ENCODE results near the gene SPINT2. TPM values are rescaled to one million over a fixed set of nuclear protein-coding genes. Genes with fewer than 3 reads are reported as not detected.
"Not testable (repeated sequence)": the region's sequence is repeated elsewhere in the genome, so short reads cannot be mapped to it uniquely, and the experiment has no call there.

Gene SPINT2
- total RNA-seq, 2 experiments from 2014 or later = 36.7 to 77.2 TPM

DNA sequence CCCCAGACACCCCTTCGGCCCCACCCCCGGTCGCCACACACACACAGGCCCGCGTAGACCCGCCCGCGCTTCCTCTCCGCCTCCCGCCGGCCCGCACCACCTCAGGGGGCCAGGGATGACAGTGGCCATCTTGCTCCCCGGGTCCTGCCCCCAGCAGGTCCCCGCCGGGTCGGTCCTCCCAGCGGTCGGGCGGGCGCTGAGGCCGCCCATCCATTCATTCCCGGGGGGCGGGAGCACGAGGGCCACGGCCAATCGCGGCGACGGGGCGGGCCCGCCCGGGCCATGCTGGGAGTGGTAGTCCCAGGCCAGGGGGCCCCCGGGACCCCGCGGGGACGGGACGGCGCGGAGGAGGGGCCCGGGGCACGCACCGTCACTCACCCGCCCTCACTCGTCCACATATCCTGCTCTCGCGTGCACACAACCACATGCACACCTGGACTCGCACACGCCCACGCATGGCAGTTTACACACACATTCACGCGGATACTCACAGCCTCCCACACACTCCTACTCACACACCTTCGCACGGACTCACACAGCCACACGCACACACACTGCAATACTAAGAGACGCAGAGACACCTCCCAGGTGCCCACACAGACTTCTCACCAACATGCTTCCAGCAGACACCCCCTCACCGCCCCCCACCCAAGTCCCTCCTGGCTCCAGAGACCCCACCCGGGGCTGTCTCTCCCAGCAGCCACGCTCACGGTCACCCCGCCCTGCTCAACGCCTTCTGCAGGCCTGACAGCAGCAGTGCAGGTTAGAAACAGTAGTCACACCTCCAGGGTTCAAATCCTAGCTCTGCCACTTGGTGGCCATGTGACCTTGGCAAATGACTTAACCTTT, 40.1 kb upstream of the SPINT2 start, which contains the start of gene DPF1:
TSS of gene DPF1 (minus strand) at position 209 of the 849 bp plus-strand sequence. CDS start at position 129, 80 bp downstream.
- ChIA-PET CTCF (ENCODE audit: unreplicated experiment) (no interaction called here), POLR2A (interaction anchor here (0.6 kb wide), 1 partner anchor 324 kb away, joined by 3 read pairs; no protein-coding TSS in a partner anchor)

GRCh38 chr19:38224863-38225218, 39.5 kb upstream of the SPINT2 start:
- intact Hi-C loops (cut with micrococcal nuclease; ENCODE audit: unreplicated experiment) = loop anchor here (1.0 to 10.0 kb wide), 3 partner anchors 83 to 323 kb away; no protein-coding TSS in a partner anchor
- not testable (repeated sequence) for H2AFZ ChIP-seq (ENCODE audit: low read length)
- POLR2A ChIA-PET = interaction anchor here (0.6 kb wide), 1 partner anchor 325 kb away, joined by 3 read pairs; no protein-coding TSS in a partner anchor

More for the DNA sequence above, 40.1 kb upstream of the SPINT2 start, which contains the start of gene DPF1:
- no peaks in the 10 kb centered on the region for H3K9me3 ChIP-seq (ENCODE audit: low read length)
- TF ChIP-seq EZH2phosphoT487 (IDR thresholded peaks at IDR 0.05; ENCODE audit: borderline replicate concordance, low read depth, low read length) = no peak
- TF ChIP-seq, protein P1, sequence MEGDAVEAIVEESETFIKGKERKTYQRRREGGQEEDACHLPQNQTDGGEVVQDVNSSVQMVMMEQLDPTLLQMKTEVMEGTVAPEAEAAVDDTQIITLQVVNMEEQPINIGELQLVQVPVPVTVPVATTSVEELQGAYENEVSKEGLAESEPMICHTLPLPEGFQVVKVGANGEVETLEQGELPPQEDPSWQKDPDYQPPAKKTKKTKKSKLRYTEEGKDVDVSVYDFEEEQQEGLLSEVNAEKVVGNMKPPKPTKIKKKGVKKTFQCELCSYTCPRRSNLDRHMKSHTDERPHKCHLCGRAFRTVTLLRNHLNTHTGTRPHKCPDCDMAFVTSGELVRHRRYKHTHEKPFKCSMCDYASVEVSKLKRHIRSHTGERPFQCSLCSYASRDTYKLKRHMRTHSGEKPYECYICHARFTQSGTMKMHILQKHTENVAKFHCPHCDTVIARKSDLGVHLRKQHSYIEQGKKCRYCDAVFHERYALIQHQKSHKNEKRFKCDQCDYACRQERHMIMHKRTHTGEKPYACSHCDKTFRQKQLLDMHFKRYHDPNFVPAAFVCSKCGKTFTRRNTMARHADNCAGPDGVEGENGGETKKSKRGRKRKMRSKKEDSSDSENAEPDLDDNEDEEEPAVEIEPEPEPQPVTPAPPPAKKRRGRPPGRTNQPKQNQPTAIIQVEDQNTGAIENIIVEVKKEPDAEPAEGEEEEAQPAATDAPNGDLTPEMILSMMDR (conservative IDR thresholded peaks at IDR 0.05; ENCODE audit: low read length) = peak; percentile 76
- H3K4me1 ChIP-seq (ENCODE audit: insufficient read depth, low read length, poor library complexity, severe bottlenecking) = peaks cover 26% of the 10 kb centered on the region
- no peaks in the 10 kb centered on the region for H3K9me2 ChIP-seq (ENCODE audit: insufficient read depth, low read length)
- BruUV-seq (replicated peaks) = no TSS peak
- H3K79me2 ChIP-seq (ENCODE audit: insufficient read depth, low read depth, low read length) = no peaks in the 10 kb centered on the region
- H3K27ac ChIP-seq (ENCODE audit: low read depth, low read length, poor library complexity, severe bottlenecking) = no peak within 1 kb of the TSS
- H3K4me2 ChIP-seq (ENCODE audit: low read length) = peak within 1 kb of the TSS; percentile 74
- no peaks in the 10 kb centered on the region for H3K36me3 ChIP-seq (ENCODE audit: insufficient read depth, low read length)
- no peaks in the 10 kb centered on the region for H4K20me1 ChIP-seq (ENCODE audit: insufficient read depth, low read length)
- intact Hi-C loops (cut with micrococcal nuclease; ENCODE audit: unreplicated experiment) = loop anchor here (1.0 to 10.0 kb wide), 3 partner anchors 82 to 322 kb away; no protein-coding TSS in a partner anchor
- DNase-seq (ENCODE audit: low spot score) = peak; percentile 88
- peak within 1 kb of the TSS; percentile 77 for H2AFZ ChIP-seq (ENCODE audit: low read length)
- H3K4me3 ChIP-seq (ENCODE audit: low read depth, low read length, poor library complexity, severe bottlenecking) = peak within 1 kb of the TSS; percentile 76

GRCh38 chr19:38227287-38228004, 36.9 kb upstream of the SPINT2 start:
- peaks cover 26% of the 10 kb centered on the region for H3K4me1 ChIP-seq (ENCODE audit: insufficient read depth, low read length, poor library complexity, severe bottlenecking)
- no TSS peak for BruUV-seq (replicated peaks)
- no peak for DNase-seq (ENCODE audit: low spot score)
- H3K4me2 ChIP-seq (ENCODE audit: low read length) = no peak overlapping the region
- TF ChIP-seq, protein P1 (conservative IDR thresholded peaks at IDR 0.05; ENCODE audit: low read length) = no peak
- no peak for TF ChIP-seq EZH2phosphoT487 (IDR thresholded peaks at IDR 0.05; ENCODE audit: borderline replicate concordance, low read depth, low read length)
- no peaks in the 10 kb centered on the region for H3K9me2 ChIP-seq (ENCODE audit: insufficient read depth, low read length)
- ChIA-PET POLR2A (interaction anchor here (0.6 to 0.8 kb wide), 2 partner anchors 10 to 114 kb away, joined by 3 read pairs; no protein-coding TSS in a partner anchor), CTCF (ENCODE audit: unreplicated experiment) (no interaction called here)
- intact Hi-C loops (cut with micrococcal nuclease; ENCODE audit: unreplicated experiment) = loop anchor here (2.0 to 10.0 kb wide), 2 partner anchors 179 to 253 kb away; no protein-coding TSS in a partner anchor
- H3K36me3 ChIP-seq (ENCODE audit: insufficient read depth, low read length) = no peaks in the 10 kb centered on the region
- H3K79me2 ChIP-seq (ENCODE audit: insufficient read depth, low read depth, low read length) = no peaks in the 10 kb centered on the region
- no peak overlapping the region for H3K4me3 ChIP-seq (ENCODE audit: low read depth, low read length, poor library complexity, severe bottlenecking)
- H3K27ac ChIP-seq (ENCODE audit: low read depth, low read length, poor library complexity, severe bottlenecking) = no peak overlapping the region
- H4K20me1 ChIP-seq (ENCODE audit: insufficient read depth, low read length) = no peaks in the 10 kb centered on the region
- H2AFZ ChIP-seq (ENCODE audit: low read length) = no peak overlapping the region
- H3K9me3 ChIP-seq (ENCODE audit: low read length) = no peaks in the 10 kb centered on the region

More at GRCh38 chr19:38224863-38225218, 39.5 kb upstream of the SPINT2 start:
- H3K4me3 ChIP-seq (ENCODE audit: low read depth, low read length, poor library complexity, severe bottlenecking) = peak overlapping the region; percentile 76
- H3K9me2 ChIP-seq (ENCODE audit: insufficient read depth, low read length); H3K27ac ChIP-seq (ENCODE audit: low read depth, low read length, poor library complexity, severe bottlenecking); H3K79me2 ChIP-seq (ENCODE audit: insufficient read depth, low read depth, low read length); CTCF ChIA-PET (ENCODE audit: unreplicated experiment); DNase-seq (ENCODE audit: low spot score); H4K20me1 ChIP-seq (ENCODE audit: insufficient read depth, low read length); H3K36me3 ChIP-seq (ENCODE audit: insufficient read depth, low read length); BruUV-seq (replicated peaks); H3K9me3 ChIP-seq (ENCODE audit: low read length): not testable (repeated sequence)
- H3K4me1 ChIP-seq (ENCODE audit: insufficient read depth, low read length, poor library complexity, severe bottlenecking) = peaks cover 26% of the 10 kb centered on the region
- peak overlapping the region; percentile 74; the same call in 1 of the 2 replicates for H3K4me2 ChIP-seq (ENCODE audit: low read length)
